OCI-LY1 (cell line): ENCODE measurements around the gene TOM1L2.

Experiments used
- H2AFZ ChIP-seq: fragments of 200-600 bp; sonication (generic), shearing (Covaris generic); 2 replicates; pipeline ENCODE4 v1.6.0; 2014; ENCODE audit warnings: antibody characterized with exemption, mild to moderate bottlenecking, low read length
- H3F3A ChIP-seq: fragments of 200-600 bp; sonication (generic), shearing (Covaris generic); 2 replicates; pipeline ENCODE4 v1.6.0; 2014; ENCODE audit warnings: mild to moderate bottlenecking, antibody characterized with exemption, low read length, moderate library complexity; ENCODE audit not compliant: insufficient read depth
- H3K27ac ChIP-seq: fragments of 200-600 bp; sonication (generic); 2 replicates; pipeline ENCODE4 v1.5.1; 2014; ENCODE audit warnings: low read length, mixed run types, mild to moderate bottlenecking, low read depth; ENCODE audit not compliant: poor library complexity, severe bottlenecking
- H3K27me3 ChIP-seq: fragments of 200-600 bp; sonication (generic); 2 replicates; pipeline ENCODE4 v1.6.0; 2014; ENCODE audit warnings: antibody characterized with exemption, mild to moderate bottlenecking, low read length, moderate library complexity; ENCODE audit not compliant: insufficient read depth
- H3K36me3 ChIP-seq: fragments of 200-600 bp; sonication (generic); 2 replicates; pipeline ENCODE4 v1.6.1; 2014; ENCODE audit warnings: mild to moderate bottlenecking, antibody characterized with exemption, low read length, moderate library complexity, mixed read lengths; ENCODE audit not compliant: insufficient read depth
- H3K4me1 ChIP-seq: fragments of 200-600 bp; sonication (generic); 2 replicates; pipeline ENCODE4 v1.5.1; 2014; ENCODE audit warnings: mild to moderate bottlenecking, low read length, moderate library complexity; ENCODE audit not compliant: insufficient read depth, severe bottlenecking
- H3K4me2 ChIP-seq: fragments of 200-600 bp; sonication (generic), shearing (Covaris generic); 2 replicates; pipeline ENCODE4 v1.6.1; 2014; ENCODE audit warnings: low read length
- H3K4me3 ChIP-seq: fragments of 200-600 bp; sonication (generic); 2 replicates; pipeline ENCODE4 v1.5.1; 2014; ENCODE audit warnings: low read length, low read depth, mild to moderate bottlenecking, mixed read lengths; ENCODE audit not compliant: poor library complexity, severe bottlenecking
- H3K79me2 ChIP-seq: fragments of 200-600 bp; shearing (Covaris generic); 2 replicates; pipeline ENCODE4 v1.6.1; 2016; ENCODE audit warnings: mixed run types, low read length, mixed read lengths; ENCODE audit not compliant: insufficient read depth
- H3K9ac ChIP-seq: fragments of 200-600 bp; sonication (generic), shearing (Covaris generic); 2 replicates; pipeline ENCODE4 v1.6.1; 2014; ENCODE audit warnings: mild to moderate bottlenecking, low read length, mixed read lengths
- H3K9me2 ChIP-seq: fragments of 200-600 bp; sonication (generic), shearing (Covaris generic); 2 replicates; pipeline ENCODE4 v1.6.1; 2014; ENCODE audit warnings: low read depth, mild to moderate bottlenecking, low read length, mixed read lengths
- H3K9me3 ChIP-seq: fragments of 200-600 bp; shearing (Covaris generic); 2 replicates; pipeline ENCODE4 v1.6.1; 2014; ENCODE audit warnings: low read length, mixed read lengths
- H4K20me1 ChIP-seq: fragments of 200-600 bp; sonication (generic), shearing (Covaris generic); 2 replicates; pipeline ENCODE4 v1.6.0; 2016; ENCODE audit warnings: mild to moderate bottlenecking, low read length; ENCODE audit not compliant: insufficient read depth
- CTCF ChIP-seq: fragments of 200-600 bp; sonication (generic), shearing (Covaris generic); IDR thresholded peaks from 2 replicates; pipeline ENCODE4 v1.5.1; 2017; ENCODE audit warnings: mild to moderate bottlenecking, antibody characterized with exemption, low read length, moderate library complexity, mixed read lengths
- EZH2 ChIP-seq: fragments of 200-600 bp; sonication (generic), shearing (Covaris generic); IDR thresholded peaks from 2 replicates; pipeline ENCODE4 v1.8.0; 2017; ENCODE audit warnings: borderline replicate concordance, mixed run types, mild to moderate bottlenecking, antibody characterized with exemption, low read length, moderate library complexity, mixed read lengths

The TOM1L2 gene

GRCh38 chr17:17796787-17797061 is 175.5 kb downstream of the TOM1L2 start:
- Histone ChIP-seq H3K4me2 (no peak overlapping the region), H3K27ac (no peak overlapping the region), H4K20me1 (no peaks in the 10 kb centered on the region), H3K36me3 (no peaks in the 10 kb centered on the region), H3K4me3 (no peak overlapping the region), H3K9me2 (no peaks in the 10 kb centered on the region), H2AFZ (no peak overlapping the region), H3F3A (no peaks in the 10 kb centered on the region), H3K27me3 (peaks cover 9% of the 10 kb centered on the region), H3K9me3 (no peaks in the 10 kb centered on the region), H3K4me1 (no peaks in the 10 kb centered on the region), H3K79me2 (no peaks in the 10 kb centered on the region), H3K9ac (no peak overlapping the region)
- TF ChIP-seq CTCF (no peak), EZH2 (no peak)

- H3K4me2 ChIP-seq, result no peak overlapping the region
- no peak overlapping the region for H3K9ac ChIP-seq
- H3K9me2 ChIP-seq, result no peaks in the 10 kb centered on the region
- H3K9me3 ChIP-seq, result no peaks in the 10 kb centered on the region
- TF ChIP-seq EZH2, result no peak
- TF ChIP-seq CTCF, result no peak
- H3K79me2 ChIP-seq, result no peaks in the 10 kb centered on the region
- H3K27me3 ChIP-seq, result peaks cover 9% of the 10 kb centered on the region
- no peaks in the 10 kb centered on the region for H3K36me3 ChIP-seq
- no peaks in the 10 kb centered on the region for H3K4me1 ChIP-seq
- H3F3A ChIP-seq, result no peaks in the 10 kb centered on the region
- H4K20me1 ChIP-seq, result no peaks in the 10 kb centered on the region
- H3K27ac ChIP-seq, result no peak overlapping the region
- H2AFZ ChIP-seq, result no peak overlapping the region
- no peak overlapping the region for H3K4me3 ChIP-seq
These were observed 176.0 kb downstream of the TOM1L2 start for GRCh38 chr17:17795946-17796786.

- peaks cover 9% of the 10 kb centered on the region for H3K27me3 ChIP-seq
- no peak overlapping the region for H3K4me2 ChIP-seq
- H3F3A ChIP-seq, result no peaks in the 10 kb centered on the region
- H3K9ac ChIP-seq, result no peak overlapping the region
- H3K27ac ChIP-seq, result no peak overlapping the region
- no peaks in the 10 kb centered on the region for H3K9me2 ChIP-seq
- TF ChIP-seq EZH2 (no peak), CTCF (no peak)
- no peak overlapping the region for H2AFZ ChIP-seq
- H3K36me3 ChIP-seq, result no peaks in the 10 kb centered on the region
- no peaks in the 10 kb centered on the region for H3K9me3 ChIP-seq
- no peaks in the 10 kb centered on the region for H3K4me1 ChIP-seq
- no peaks in the 10 kb centered on the region for H3K79me2 ChIP-seq
- no peaks in the 10 kb centered on the region for H4K20me1 ChIP-seq
- H3K4me3 ChIP-seq, result no peak overlapping the region
These were observed 176.9 kb downstream of the TOM1L2 start for GRCh38 chr17:17795296-17795695.
